ENCODE measurements around the gene LY6G5C. TPM values are rescaled to one million over a fixed set of nuclear protein-coding genes. Genes with fewer than 3 reads are reported as not detected.
A peak's percentile ranks its signal among the peaks of the same experiment; 100 is the strongest.

LY6G5C gene
- total and polyA plus RNA-seq, 9 of the 15 experiments (the other 6 are each of a cell fraction or from before 2014, with no cell fraction given), result 0.10 to 0.67 (median 0.46) TPM; not detected in 4

DNA sequence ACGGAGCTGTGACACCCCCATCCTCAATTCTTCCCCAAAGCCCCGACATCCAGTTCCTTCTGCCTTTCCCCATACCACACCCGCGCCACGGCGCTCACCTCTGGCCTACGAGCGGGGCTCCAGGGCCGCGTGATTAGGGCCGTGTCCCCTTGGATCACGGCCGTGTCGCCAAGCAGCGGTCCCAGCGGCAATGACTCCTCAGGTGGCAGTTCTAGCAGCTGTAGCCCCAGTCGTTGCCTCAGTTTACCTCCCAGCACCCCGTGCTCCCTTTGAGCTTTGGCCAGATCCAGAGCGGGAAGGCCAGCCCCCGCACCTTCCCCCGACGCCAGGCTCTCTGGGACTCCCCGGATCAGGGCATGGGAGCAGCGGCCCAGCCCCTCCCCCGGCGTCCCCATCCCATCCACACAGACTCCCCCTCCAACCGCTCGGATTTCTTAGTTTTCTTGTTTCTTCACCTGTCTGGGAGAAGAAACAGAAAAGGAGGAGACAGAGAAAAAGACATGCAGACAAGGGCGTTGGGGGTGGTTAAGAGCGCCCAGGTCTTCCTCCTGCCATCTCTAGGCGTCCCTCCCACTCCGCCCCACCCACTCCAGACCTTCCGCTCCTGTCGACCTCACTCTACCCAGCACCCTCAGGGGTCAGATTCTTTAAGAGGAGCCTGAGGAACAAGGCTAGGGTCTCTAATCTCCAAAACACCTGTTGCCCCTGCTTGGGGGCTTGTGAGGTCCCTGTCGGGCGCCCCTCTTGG is 48.1 kb upstream of the LY6G5C start, which contains the start of gene DDAH2 (continued):
- TF ChIP-seq STAT5A (IDR thresholded peaks at IDR 0.05; ENCODE audit: borderline replicate concordance, low read length) (peak; percentile 4; the same call in 1 of the 2 replicates), GABPB2 (CRISPR knock-in tag; conservative IDR thresholded peaks at IDR 0.05) (no peak), SIN3B (IDR thresholded peaks at IDR 0.05; ENCODE audit: low read depth) (no peak), CHD1 (IDR thresholded peaks at IDR 0.05; ENCODE audit: low read length) (peak; percentile 76), ADNP (tag; IDR thresholded peaks at IDR 0.05) (no peak), CHD4 (IDR thresholded peaks at IDR 0.05; ENCODE audit: insufficient read depth, insufficient replicate concordance, low read depth, low read length, poor library complexity, severe bottlenecking) (peak; percentile 82), ZNF717 (CRISPR knock-in tag; IDR thresholded peaks at IDR 0.05) (no peak), SIN3A (IDR thresholded peaks at IDR 0.05; ENCODE audit: borderline replicate concordance in 2 of 2, control insufficient read depth in 1 of 2, low read depth in 2 of 2, low read length in 2 of 2) (peak in 1 of 2 experiments; percentile 50; a peak in 1 of 4 replicates), MTF1 (CRISPR knock-in tag; IDR thresholded peaks at IDR 0.05; ENCODE audit: borderline replicate concordance) (no peak), BCOR (IDR thresholded peaks at IDR 0.05) (peak; percentile 85), PRMT5 (CRISPR knock-in tag; IDR thresholded peaks at IDR 0.05) (no peak), PRPF4 (IDR thresholded peaks at IDR 0.05; ENCODE audit: insufficient read depth, low read depth, low read length, poor library complexity, severe bottlenecking) (peak; percentile 28), ETV5 (CRISPR knock-in tag; IDR thresholded peaks at IDR 0.05; ENCODE audit: low read depth) (peak; percentile 60; the same call in 1 of the 2 replicates)
- TF ChIP-seq, protein P1, sequence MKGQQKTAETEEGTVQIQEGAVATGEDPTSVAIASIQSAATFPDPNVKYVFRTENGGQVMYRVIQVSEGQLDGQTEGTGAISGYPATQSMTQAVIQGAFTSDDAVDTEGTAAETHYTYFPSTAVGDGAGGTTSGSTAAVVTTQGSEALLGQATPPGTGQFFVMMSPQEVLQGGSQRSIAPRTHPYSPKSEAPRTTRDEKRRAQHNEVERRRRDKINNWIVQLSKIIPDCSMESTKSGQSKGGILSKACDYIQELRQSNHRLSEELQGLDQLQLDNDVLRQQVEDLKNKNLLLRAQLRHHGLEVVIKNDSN (CRISPR knock-in tag; IDR thresholded peaks at IDR 0.05), result 0 out of 2 replicates have a peak, but pooled peaks have one; percentile 6
- TF ChIP-seq, protein P2, sequence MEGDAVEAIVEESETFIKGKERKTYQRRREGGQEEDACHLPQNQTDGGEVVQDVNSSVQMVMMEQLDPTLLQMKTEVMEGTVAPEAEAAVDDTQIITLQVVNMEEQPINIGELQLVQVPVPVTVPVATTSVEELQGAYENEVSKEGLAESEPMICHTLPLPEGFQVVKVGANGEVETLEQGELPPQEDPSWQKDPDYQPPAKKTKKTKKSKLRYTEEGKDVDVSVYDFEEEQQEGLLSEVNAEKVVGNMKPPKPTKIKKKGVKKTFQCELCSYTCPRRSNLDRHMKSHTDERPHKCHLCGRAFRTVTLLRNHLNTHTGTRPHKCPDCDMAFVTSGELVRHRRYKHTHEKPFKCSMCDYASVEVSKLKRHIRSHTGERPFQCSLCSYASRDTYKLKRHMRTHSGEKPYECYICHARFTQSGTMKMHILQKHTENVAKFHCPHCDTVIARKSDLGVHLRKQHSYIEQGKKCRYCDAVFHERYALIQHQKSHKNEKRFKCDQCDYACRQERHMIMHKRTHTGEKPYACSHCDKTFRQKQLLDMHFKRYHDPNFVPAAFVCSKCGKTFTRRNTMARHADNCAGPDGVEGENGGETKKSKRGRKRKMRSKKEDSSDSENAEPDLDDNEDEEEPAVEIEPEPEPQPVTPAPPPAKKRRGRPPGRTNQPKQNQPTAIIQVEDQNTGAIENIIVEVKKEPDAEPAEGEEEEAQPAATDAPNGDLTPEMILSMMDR (IDR thresholded peaks at IDR 0.05 in 2 of 3, conservative IDR thresholded peaks at IDR 0.05 in 1 of 3; ENCODE audit: insufficient read depth in 2 of 3, low read depth in 1 of 3, low read length in 3 of 3), result peak in 1 of 3 experiments; percentile 99; a peak in 2 of 6 replicates
- TF ChIP-seq, protein P3, sequence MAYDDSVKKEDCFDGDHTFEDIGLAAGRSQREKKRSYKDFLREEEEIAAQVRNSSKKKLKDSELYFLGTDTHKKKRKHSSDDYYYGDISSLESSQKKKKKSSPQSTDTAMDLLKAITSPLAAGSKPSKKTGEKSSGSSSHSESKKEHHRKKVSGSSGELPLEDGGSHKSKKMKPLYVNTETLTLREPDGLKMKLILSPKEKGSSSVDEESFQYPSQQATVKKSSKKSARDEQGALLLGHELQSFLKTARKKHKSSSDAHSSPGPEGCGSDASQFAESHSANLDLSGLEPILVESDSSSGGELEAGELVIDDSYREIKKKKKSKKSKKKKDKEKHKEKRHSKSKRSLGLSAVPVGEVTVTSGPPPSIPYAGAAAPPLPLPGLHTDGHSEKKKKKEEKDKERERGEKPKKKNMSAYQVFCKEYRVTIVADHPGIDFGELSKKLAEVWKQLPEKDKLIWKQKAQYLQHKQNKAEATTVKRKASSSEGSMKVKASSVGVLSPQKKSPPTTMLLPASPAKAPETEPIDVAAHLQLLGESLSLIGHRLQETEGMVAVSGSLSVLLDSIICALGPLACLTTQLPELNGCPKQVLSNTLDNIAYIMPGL (CRISPR knock-in tag; IDR thresholded peaks at IDR 0.05), result peak; percentile 15; the same call in 1 of the 2 replicates
- TF ChIP-seq, protein P4, sequence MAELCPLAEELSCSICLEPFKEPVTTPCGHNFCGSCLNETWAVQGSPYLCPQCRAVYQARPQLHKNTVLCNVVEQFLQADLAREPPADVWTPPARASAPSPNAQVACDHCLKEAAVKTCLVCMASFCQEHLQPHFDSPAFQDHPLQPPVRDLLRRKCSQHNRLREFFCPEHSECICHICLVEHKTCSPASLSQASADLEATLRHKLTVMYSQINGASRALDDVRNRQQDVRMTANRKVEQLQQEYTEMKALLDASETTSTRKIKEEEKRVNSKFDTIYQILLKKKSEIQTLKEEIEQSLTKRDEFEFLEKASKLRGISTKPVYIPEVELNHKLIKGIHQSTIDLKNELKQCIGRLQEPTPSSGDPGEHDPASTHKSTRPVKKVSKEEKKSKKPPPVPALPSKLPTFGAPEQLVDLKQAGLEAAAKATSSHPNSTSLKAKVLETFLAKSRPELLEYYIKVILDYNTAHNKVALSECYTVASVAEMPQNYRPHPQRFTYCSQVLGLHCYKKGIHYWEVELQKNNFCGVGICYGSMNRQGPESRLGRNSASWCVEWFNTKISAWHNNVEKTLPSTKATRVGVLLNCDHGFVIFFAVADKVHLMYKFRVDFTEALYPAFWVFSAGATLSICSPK (IDR thresholded peaks at IDR 0.05; ENCODE audit: borderline replicate concordance), result no peak
- TF ChIP-seq, protein P5, sequence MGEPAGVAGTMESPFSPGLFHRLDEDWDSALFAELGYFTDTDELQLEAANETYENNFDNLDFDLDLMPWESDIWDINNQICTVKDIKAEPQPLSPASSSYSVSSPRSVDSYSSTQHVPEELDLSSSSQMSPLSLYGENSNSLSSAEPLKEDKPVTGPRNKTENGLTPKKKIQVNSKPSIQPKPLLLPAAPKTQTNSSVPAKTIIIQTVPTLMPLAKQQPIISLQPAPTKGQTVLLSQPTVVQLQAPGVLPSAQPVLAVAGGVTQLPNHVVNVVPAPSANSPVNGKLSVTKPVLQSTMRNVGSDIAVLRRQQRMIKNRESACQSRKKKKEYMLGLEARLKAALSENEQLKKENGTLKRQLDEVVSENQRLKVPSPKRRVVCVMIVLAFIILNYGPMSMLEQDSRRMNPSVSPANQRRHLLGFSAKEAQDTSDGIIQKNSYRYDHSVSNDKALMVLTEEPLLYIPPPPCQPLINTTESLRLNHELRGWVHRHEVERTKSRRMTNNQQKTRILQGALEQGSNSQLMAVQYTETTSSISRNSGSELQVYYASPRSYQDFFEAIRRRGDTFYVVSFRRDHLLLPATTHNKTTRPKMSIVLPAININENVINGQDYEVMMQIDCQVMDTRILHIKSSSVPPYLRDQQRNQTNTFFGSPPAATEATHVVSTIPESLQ (CRISPR knock-in tag; IDR thresholded peaks at IDR 0.05), result peak; percentile 58; the same call in 1 of the 2 replicates
